Measurements from ENCODE around the gene PXN.
"Not testable (repeated sequence)": the region's sequence is repeated elsewhere in the genome, so short reads cannot be mapped to it uniquely, and the experiment has no call there.

Gene PXN

DNA sequence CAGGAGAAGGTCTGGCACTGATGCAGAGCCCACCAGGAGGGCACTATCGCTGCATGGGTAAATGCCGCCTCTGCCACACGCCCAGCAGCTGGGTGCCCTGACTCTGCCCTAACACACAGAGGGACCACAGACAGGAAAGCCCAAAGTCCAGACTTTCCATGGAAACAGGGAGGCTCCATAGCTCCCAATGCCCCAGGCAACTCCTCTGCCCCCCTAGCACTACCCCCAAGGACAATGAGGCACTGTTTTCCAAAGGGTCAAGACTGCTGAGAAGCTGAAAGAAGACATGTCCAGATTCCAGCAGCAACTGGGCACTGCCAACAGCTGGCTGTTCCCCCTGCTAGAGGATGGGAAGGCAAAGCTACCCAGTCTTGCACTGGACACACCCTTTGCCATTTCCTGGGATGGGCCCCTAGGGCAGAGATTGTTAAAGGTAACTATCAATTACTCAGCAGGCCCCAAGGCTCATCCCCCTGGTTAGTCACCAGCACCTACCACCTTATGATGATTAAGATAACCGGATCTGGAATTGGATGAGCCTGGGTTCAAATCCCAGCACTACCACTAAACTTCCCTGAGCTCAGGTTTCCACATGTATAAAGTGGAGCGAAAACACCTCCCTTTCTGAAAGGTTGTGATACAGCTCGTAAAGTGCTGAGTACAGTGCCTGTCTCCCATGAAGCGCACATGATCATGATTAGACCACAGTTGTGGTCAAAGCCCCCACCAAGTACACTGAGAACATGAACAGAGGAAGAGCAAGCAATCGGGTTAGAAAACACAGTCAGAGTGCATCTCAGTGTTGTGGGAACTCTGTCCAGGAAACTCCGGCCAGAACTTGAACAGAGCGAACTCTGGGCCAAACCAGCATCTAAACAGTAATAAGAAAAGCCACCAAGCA lies 3.3 kb downstream of the PXN start:
- DNase-seq, result no peak

DNA sequence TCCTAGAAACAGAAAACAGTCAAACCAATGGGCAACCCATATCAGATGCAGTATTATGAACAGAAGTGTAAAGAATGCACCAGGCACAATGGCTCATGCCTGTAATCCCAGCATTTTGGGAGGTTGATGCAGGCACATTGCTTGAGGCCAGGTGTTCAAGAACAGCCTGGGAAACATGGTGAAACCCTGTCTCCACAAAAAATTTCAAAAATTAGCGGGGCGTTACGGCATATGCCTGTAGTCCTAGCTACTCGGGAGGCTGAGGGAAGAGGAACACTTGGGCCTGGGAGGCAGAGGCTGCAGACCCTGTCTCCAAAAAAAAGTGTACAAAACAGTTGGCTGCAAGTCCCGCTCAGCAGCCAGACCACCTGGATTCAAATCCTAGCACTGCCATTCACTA lies 4.9 kb downstream of the PXN start:
- DNase-seq, result no peak

DNA sequence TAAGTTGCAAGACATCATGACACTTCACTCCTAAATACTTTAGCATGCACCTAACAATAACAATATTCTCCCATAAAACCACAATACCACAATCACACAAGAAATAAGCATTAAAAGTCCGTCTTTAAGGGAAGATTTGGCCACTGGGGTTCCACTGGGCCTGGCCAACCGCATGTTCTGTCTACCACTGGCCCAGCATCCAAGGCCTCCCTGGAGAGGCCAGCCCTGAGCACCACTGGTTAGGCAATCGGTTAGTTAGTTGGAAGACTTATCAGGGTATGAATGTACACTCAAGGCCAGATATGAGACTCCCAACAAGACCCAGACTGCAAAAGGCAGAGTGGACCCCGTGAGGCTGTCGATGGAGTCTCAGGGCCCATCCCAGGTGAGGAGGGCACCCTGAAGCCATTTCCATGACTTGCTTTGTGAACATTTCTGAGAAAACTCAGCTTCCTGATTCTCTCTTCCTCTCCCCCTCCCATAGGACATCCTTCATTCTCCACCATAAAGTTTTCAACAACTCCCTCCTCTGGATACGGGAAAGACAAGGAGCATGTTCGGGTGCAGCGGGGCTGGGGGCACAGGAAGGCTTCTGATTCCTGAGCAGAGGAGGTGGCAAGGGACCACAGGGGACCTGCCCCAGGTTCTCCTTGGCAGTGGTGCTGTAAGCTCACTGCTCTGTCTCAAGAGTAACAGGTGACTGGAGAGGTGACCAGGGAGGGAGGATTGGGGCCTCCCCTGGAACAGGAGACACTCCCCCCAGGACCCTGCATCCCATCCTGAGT lies 5.9 kb downstream of the PXN start:
- no peak for DNase-seq

DNA sequence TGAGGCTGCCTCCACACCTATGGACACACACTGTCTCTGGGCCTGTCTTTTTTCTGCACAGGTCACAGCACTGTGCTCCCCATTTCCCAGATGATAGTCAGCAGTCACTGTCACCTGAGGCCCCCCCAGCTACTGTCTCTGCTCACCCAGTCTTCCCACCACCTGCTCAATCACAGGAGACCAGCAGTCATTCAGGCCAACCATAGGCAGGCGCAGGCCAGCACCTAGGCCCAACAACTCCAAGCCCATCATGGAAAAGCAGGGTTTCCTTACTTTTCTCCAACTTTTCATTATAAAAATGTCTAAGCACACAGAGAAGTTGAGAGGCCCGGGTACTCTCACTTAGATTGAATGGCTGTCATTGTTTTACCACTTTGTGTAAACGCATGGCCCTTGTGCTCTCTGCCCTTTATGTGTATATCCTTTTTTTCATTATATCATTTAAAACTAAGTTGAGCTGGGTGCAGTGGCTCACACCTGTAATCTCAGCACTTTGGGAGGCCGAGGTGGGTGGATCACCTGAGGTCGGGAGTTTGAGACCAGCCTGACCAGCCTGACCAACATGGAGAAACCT lies 7.1 kb downstream of the PXN start:
- no peak for DNase-seq

DNA sequence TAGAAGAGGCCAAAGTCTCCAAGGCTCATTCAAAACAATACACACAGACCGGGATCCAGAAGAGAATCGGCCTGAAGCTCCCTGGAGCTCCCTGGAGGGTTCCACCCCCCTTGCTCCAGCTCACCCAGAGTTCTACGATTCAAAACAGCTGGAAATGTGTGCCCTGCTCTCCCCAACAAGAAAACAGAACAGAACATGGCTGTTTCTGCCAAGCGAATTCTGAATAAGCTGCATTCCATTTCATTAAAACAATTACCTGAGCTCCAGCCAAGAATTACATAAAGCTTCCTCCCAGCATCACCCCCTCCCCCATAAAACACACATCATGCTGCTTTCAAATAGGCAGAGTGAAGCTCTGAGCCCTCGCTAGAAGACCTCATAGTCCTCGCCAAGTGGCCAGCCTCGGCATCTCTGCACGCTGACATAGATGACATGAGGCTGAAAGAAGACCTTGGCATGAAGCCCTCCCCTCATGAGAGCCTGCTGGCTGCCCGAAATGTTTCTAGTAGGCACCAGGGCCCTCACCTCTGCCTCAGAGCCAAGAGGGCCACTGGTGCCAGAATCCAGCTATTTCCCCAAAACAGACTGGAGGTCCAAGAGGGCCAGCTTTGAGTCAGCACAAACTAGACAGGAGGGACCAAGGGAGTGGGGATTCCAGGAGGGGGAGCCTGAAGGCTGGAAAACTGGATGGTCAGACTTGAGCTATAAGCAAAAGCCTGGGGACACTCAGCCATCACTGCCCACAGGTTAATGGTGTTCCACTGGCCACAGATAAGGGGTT lies 8.3 kb downstream of the PXN start:
- DNase-seq, result no peak

DNA sequence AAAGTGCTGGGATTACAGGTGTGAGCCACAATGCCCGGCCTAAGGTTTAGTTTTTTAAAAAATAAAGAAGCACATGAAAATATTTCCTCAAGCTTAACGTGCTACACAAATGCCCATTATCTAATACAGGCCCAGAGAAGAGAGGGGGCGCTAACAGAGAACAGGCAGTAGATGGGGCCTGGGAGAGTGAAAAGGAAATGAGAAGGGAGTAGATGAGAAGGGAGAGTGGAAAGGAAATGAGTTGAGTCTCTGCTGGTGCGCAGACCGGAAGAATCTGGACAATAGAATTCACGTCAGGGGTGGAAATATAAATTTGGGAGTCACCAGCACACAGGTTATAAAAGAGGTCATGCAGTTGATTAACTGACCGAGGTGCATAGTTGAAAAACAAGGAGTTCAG lies 10.7 kb downstream of the PXN start:
- DNase-seq, result no peak

DNA sequence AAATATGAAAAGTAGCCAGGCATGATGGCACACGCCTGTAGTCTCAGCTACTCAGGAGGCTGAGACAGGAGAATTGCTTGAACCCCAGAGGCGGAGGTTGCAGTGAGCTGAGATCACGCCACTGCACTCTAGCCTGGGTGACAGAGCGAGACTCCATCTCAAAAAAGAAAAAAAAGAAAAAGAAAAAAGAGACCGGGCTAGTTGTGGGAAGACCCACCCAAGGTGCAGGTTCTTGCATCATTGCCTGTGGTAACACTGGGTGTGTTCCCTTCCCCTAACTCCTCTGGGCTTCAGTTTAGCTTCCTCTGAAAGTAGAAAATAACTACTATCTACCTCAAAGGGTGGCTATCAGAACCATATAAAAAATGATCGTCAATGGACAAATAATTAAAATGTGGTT lies 12.2 kb downstream of the PXN start:
- not testable (repeated sequence) for DNase-seq

DNA sequence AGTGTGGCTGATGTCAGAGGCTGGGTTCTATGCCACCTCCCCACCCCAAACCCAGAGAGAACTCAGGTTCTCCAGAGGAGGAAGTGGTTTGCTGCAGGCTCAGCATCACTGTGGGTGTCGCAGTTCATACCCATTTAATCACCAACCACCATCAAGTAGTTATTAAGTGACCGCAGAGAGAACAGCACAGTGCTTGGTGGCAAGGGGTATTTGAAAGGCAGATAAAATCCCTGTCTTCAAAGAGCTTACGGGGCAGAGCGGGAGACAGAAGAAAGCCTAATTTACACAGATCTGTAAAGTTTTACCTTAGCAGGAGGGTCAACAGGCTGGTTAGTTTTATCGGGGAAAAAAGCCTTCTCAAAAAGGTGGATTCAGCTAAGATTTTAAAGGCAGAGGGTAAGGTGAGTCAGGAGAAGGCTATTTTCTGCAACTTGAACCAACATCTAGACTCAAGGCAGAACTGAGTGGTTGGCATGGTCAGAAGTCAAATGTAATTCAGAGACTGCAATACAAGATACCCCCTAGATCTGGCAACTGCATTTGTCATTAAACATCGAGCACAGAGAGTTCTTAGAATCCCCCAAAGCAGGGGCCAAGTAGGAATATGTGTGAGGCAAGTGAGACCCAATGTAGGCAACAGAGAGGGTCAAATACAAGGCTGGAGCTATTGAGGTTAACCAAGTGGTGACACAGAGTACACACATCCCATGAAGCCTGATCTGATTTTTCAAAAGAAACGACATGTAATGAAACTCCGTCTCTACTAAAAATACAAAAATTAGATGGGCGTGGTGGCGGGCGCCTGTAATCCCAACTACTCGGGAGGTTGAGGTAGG lies 13.2 kb downstream of the PXN start:
- DNase-seq, result peak; percentile 77

DNA sequence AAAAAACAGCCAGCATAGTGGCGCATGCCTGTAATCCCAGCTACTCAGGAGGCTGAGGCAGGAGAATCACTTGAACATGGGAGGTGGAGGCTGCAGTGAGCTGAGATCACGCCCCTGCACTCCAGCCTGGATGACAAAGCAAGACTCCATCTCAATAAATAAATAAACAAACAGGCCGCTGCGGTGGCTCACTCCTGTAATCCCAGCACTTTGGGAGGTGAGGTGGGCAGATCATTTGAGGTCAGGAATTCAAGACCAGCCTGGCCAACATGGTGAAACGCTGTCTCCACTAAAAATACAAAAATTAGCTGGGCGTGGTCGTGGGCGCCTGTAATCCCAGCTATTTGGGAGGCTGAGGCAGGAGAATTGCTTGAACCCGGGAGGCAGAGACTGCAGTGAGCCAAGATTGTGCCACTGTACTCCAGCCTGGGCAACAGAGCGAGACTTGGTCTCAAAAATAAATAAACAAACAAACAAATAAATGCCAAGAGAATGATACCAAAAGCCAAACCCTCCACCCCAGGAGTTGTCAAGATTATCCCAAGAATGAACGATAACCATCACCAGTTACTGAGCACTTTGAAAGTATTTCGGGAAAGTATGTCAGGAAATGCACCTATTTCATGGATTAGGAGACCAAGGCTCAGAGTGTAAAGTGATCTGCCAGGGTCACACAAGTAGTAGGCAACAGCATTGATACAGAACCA lies 14.0 kb downstream of the PXN start:
- not testable (repeated sequence) for DNase-seq

DNA sequence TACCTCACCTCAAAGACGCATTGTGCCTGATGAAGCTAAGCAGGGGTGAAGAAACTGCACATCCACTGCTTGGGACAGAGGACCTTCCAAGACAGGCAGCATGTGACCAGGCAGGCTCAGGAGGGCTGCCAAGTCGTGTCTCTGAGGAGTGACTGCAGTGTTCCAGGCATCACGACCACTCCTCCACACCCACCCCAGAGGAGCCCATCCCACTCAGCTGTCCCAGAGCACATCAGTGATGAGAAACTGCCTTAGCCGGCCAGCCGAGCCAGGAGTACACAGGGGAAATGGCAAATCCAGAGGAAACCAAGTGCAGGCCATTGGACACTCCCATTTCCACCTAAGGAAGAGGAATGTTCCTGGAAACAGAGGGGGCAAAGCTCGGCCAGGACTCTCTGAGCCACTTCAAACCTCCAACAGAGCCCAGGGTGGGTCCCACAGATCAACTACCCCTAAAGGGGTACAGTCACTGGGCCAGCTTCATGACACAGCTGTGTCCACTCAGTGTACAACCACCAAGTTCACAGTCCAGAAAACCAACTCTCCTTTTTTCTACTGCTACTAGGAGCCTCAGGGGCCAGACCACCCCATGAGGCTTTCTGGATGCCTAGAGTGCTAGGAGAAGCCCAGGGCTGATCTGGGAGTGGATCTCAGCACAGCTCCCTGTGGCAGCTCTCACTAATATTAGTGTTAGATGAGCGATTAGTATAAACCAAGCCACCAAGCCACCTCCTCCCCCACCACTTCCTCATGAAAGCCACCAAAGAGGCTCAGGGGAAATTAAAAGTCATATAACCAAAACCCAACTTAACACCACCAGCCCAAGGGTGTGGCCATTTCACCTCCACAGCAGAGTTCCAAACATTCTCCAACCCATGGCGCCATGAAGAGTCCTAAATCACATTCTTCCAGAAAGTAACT lies 15.4 kb downstream of the PXN start:
- DNase-seq, result peak; percentile 69

DNA sequence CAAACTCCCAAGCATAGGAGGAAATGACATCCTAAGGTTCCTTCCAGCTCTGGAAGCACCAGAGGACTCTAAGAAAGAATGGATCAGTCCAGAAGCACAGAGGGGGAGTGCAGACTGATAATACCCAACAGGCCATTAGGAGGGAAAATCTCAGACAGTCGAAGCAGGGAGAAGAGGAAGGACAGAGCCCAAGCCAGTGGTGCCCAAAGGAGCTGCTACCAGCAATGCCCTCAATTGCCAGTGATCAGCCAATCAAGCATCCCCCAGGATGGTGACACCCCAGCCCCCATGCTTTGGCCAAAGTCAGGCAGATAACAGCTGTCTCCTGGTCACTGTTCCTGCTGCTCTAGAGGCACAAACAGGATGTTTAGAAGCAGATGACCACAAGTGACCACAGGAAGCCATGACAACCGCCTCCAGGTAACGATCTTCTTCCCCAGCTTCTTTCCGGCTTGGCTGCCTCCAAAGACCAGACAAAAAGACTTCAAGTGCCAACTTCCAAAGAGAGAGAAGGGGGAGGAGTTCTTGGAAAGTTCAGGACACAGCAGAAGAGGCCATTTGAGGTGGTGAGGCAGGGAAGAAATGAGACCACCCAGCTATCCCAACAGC lies 16.2 kb downstream of the PXN start:
- DNase-seq, result no peak

DNA sequence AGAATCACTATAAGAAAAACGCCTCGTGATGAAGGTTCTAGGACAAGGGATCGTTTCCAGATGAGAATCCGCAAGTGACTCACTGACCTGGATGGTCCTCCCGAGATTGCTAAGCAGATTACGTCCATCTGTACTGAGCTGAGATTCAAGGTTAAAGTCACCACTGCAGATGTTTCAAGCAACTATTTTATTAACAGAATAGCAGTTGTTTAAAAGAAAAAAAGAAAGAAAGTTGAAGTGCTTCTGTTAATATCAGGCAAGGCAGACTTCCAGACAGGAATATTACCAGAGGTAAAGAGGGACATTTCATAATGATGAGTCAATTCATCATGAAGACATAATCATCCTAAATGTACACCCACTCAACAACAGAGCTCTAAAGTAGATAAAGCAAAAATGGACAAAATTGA lies 17.9 kb downstream of the PXN start:
- no peak for DNase-seq

DNA sequence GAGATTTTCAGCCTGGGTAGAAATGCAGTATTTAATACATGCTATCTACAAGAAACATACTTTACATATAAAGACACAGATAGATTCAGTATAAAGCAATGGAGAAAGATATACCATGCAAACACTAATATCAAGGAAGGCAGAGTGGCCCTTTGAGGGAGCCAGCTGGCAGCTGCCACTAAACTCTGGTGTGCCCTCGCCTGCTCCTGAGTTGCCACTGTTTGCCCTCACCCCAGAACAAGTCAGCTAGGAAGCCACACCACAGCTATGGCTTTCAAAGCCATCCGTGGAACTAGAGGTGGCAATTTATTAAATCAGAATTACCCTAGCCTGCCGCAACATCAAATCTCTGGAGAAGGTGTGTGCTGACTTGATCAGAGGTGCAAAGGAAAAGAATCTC lies 18.3 kb downstream of the PXN start:
- DNase-seq, result no peak

DNA sequence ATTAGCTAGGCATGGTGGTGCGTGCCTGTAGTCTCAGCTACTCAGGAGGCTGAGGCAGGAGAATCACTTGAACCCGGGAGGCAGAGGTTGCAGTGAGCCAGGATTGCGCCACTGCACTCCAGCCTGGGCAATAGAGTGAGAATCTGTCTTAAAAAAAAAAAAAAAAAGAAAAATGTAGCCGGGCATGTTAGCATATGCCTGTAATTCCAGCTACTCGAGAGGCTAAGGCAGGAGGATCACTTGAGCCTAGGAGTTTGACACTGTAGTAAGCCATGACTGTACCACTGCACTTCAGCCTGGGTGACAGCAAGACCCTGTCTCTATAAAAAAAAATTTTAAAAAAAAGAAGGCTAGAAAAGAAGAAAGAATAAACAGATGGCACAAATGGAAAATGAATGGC lies 18.8 kb downstream of the PXN start:
- DNase-seq, result not testable (repeated sequence)

DNA sequence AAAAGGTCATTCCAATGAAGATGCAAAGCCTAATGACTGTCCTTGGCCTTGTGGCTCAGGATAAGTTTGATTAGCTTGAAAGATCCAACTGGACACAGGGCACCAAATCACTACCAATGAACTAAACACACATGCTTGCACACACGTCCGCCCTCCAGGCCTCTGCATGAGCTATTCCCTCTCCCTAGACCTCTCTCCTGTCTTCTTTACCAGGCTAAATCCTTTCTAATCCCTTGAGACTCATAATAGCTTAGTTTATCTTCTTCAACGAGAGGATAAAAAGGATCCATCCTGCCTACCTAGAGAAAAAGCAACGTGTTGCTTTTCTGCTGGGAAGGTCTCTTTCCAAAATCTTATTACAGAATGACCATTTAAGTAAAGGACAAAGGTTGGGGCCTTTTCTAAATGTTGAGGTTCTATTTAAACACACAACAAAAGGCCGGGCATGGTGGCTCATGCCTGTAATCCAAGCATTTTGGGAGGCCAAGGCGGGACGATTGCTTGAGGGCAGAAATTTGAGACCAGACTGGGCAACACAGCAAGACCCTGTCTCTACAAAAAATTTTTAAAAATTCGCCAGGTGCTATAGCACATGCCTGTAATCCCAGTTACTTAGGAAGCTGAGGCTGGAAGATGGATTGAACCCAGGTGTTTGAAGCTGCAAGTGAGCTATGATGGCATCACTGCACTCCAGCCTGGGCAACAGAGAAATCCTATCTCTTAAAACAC lies 22.4 kb downstream of the PXN start:
- no peak for DNase-seq

DNA sequence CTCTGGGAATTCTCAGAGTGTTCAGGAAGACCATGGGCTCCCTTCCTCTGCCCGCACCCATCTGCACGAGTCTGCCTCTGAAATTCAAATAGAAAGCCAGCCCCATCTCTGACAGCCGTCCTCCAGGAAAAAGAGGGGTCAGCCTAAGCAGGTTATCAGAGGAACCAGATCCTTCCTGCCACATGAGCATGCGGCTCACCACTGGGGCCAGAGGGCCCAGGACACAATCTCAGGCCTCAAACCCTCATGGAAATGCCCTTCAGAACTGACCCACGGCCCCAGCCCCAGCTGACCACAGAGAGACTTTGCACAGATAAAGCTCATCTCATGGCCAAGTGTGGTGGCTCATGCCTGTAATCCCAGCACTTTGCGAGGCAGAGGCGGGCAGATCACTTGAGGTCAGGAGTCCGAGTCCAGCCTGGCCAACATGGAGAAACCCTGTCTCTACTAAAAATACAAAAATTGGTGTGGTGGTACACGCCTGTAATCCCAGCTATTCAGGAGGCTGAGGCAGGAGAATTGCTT lies 23.2 kb downstream of the PXN start:
- DNase-seq, result no peak

DNA sequence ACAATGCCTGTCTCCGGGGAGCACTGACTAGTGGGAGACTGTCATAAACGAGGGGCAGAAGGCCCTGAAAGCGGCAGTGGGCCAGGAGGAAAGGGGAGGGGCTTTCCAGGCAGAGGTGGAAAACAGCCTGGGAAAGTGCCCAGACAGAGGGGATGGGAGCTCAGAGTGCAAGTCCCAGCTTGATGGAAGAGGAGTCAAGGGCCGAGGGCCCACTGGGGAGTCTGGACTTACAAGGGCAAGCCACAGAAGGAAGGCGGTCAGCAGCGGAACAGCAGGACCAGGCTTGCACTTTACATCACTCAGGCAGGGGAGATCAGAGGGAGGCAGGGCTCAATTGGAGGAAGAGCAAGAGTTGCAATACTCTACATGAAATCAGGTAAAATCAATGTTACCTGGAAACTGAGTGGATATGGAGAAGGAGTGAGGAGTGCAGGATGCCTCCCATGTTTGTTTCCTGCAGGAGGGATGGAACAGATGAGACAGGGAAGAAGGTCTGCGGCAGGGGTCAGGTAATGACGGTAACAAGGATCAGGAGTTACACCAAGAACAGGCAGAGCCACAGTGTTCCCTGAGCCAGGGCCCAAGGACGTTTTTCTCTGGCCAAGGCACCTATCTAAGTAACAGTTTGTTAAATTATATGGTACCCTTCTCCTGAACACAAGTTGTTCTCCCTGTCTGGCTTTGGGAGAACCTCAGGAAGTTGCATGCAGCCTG lies 23.8 kb downstream of the PXN start:
- DNase-seq, result no peak

DNA sequence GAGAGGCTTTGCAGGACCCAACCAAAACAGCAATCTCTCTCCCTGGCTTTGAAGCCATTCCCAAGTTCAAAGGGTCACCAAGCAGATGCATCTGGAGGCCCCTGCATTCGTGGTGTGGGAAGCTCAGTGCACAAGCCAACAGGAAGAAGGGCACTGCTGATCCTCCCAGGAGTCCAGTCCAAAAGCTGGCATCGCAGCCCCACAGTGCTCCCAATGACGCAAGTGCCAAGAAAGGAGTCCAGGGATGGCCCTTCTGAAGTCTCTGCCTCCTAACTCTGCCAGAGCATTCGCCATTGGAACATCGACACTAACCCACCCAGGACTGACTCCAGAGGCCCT lies 25.1 kb downstream of the PXN start:
- DNase-seq, result no peak

Measured in activated CD8-positive, alpha-beta memory T cell treated with anti-CD3 and anti-CD28 coated beads for 24 hours (primary cell).